ENCODE results near the gene SLC12A5.

SLC12A5 gene

DNA sequence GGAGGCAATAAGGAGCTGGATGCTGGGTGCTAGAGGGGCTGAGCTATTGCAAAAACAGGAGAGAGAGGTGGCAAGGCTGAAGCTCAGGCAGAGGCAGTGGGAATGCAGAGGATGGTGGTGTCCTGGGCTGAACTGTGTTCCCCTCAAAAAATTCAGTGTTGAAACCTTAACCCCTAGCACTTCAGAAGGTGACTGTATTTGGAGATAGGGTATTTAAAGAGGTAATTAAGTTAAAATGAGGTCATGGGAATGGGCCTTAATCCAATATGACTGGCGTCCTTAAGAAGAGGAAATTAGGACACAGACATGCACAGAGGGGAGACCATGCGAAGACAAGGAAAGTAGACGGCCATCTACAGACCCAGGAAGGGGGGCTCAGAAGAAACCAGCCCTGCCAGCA lies 31.8 kb upstream of the SLC12A5 start:
- no CpG with 5 or more reads among the region's 3 CpGs for WGBS (ENCODE audit: extremely low coverage, insufficient coverage, low lambda C conversion rate)
- no peak overlapping the region for H4K8ac ChIP-seq (ENCODE audit: low read depth, low read length)
- H3K79me1 ChIP-seq (ENCODE audit: low read length) = no peaks in the 10 kb centered on the region
- no peaks in the 10 kb centered on the region for H3K36me3 ChIP-seq (ENCODE audit: control insufficient read depth, insufficient read depth, low read length)
- H3K4ac ChIP-seq (ENCODE audit: low read depth, low read length) = no peak overlapping the region
- H2BK15ac ChIP-seq (replicated peaks; ENCODE audit: low read depth) = no peak overlapping the region
- no peak overlapping the region for H3K18ac ChIP-seq (ENCODE audit: low read length)
- H3K23ac ChIP-seq (ENCODE audit: low read length) = no peak overlapping the region
- no peak overlapping the region for H3K4me2 ChIP-seq (ENCODE audit: low read length)
- no peak for DNase-seq
- no peak overlapping the region for H3K27ac ChIP-seq (ENCODE audit: low read depth, low read length)
- H3K56ac ChIP-seq (ENCODE audit: low read length) = peak overlapping the region; percentile 29
- H3K4me1 ChIP-seq (ENCODE audit: control insufficient read depth, low read depth, low read length) = peaks cover 9% of the 10 kb centered on the region
- H4K5ac ChIP-seq (ENCODE audit: low read length) = no peak overlapping the region
- no peak overlapping the region for H2BK120ac ChIP-seq (ENCODE audit: low read depth, low read length)
- no peak overlapping the region for H3K4me3 ChIP-seq (ENCODE audit: low read length)
- no peak overlapping the region for H3K9ac ChIP-seq (ENCODE audit: low read length)
- H2AK5ac ChIP-seq (ENCODE audit: low read length) = no peak overlapping the region
- H3K79me2 ChIP-seq (ENCODE audit: control insufficient read depth, insufficient read depth, low read length) = no peaks in the 10 kb centered on the region
- no peaks in the 10 kb centered on the region for H3K27me3 ChIP-seq (ENCODE audit: insufficient read depth, low read length, poor library complexity)
- H2BK5ac ChIP-seq (ENCODE audit: low read length) = no peak overlapping the region

DNA sequence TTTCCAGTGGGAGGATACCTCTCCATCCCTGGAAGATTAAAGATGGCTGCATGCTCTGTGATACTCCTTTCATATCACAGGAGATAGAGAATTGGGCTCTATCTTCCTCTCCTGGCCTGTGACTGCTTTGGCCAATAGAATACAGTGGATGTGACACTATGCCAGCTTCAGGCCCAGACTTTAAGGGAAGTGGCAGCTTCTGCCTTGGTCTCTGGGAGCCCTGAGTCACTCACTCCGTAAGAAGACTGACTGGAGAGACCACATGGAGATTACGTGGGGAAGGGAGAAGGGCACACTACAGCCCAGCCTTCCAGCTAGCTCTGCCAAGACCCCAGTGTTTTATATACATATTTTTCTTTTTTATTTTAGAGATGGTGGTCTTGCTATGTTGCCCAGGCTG lies 30.7 kb upstream of the SLC12A5 start:
- no peak overlapping the region for H2BK15ac ChIP-seq (replicated peaks; ENCODE audit: low read depth)
- no peak overlapping the region for H2BK5ac ChIP-seq (ENCODE audit: low read length)
- no peaks in the 10 kb centered on the region for H3K27me3 ChIP-seq (ENCODE audit: insufficient read depth, low read length, poor library complexity)
- DNase-seq = no peak
- H3K9ac ChIP-seq (ENCODE audit: low read length) = no peak overlapping the region
- H3K4me1 ChIP-seq (ENCODE audit: control insufficient read depth, low read depth, low read length) = peaks cover 9% of the 10 kb centered on the region
- H3K79me2 ChIP-seq (ENCODE audit: control insufficient read depth, insufficient read depth, low read length) = no peaks in the 10 kb centered on the region
- H4K5ac ChIP-seq (ENCODE audit: low read length) = no peak overlapping the region
- no peak overlapping the region for H3K56ac ChIP-seq (ENCODE audit: low read length)
- no peak overlapping the region for H3K27ac ChIP-seq (ENCODE audit: low read depth, low read length)
- no peak overlapping the region for H2BK120ac ChIP-seq (ENCODE audit: low read depth, low read length)
- no CpG with 5 or more reads among the region's 2 CpGs for WGBS (ENCODE audit: extremely low coverage, insufficient coverage, low lambda C conversion rate)
- H3K18ac ChIP-seq (ENCODE audit: low read length) = no peak overlapping the region
- no peak overlapping the region for H3K4me2 ChIP-seq (ENCODE audit: low read length)
- no peaks in the 10 kb centered on the region for H3K36me3 ChIP-seq (ENCODE audit: control insufficient read depth, insufficient read depth, low read length)
- H4K8ac ChIP-seq (ENCODE audit: low read depth, low read length) = no peak overlapping the region
- H2AK5ac ChIP-seq (ENCODE audit: low read length) = no peak overlapping the region
- H3K23ac ChIP-seq (ENCODE audit: low read length) = no peak overlapping the region
- H3K79me1 ChIP-seq (ENCODE audit: low read length) = no peaks in the 10 kb centered on the region
- H3K4me3 ChIP-seq (ENCODE audit: low read length) = no peak overlapping the region
- no peak overlapping the region for H3K4ac ChIP-seq (ENCODE audit: low read depth, low read length)

DNA sequence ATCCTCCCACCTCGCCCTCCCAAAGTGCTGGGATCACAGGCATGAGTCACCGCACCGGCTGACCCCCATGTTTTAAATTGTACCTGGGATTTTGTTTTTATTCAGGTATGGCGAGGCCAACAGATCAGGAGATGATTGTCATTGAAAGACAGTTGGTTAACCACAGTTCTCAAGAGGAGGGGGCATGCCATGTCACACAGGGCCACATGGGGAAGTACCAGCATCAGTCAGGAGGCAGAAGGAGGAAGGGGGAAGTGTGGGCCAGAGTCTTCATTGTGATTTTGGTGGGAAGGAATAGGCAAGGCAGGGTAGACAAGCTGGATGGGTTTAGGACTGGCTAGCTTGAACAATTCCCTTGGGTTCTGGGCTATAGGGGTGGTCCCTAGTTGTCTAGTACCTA lies 30.3 kb upstream of the SLC12A5 start:
- no peak for DNase-seq
- Histone ChIP-seq H3K23ac (ENCODE audit: low read length) (no peak overlapping the region), H3K79me1 (ENCODE audit: low read length) (no peaks in the 10 kb centered on the region), H3K4ac (ENCODE audit: low read depth, low read length) (no peak overlapping the region), H2BK5ac (ENCODE audit: low read length) (no peak overlapping the region), H4K8ac (ENCODE audit: low read depth, low read length) (no peak overlapping the region), H2AK5ac (ENCODE audit: low read length) (no peak overlapping the region), H3K4me1 (ENCODE audit: control insufficient read depth, low read depth, low read length) (peaks cover 5% of the 10 kb centered on the region), H2BK15ac (replicated peaks; ENCODE audit: low read depth) (no peak overlapping the region), H3K56ac (ENCODE audit: low read length) (peak overlapping the region; percentile 22), H3K9ac (ENCODE audit: low read length) (no peak overlapping the region), H3K4me3 (ENCODE audit: low read length) (no peak overlapping the region), H4K5ac (ENCODE audit: low read length) (no peak overlapping the region), H3K36me3 (ENCODE audit: control insufficient read depth, insufficient read depth, low read length) (no peaks in the 10 kb centered on the region), H3K27ac (ENCODE audit: low read depth, low read length) (no peak overlapping the region), H3K27me3 (ENCODE audit: insufficient read depth, low read length, poor library complexity) (no peaks in the 10 kb centered on the region), H3K18ac (ENCODE audit: low read length) (no peak overlapping the region), H2BK120ac (ENCODE audit: low read depth, low read length) (no peak overlapping the region), H3K4me2 (ENCODE audit: low read length) (no peak overlapping the region), H3K79me2 (ENCODE audit: control insufficient read depth, insufficient read depth, low read length) (no peaks in the 10 kb centered on the region)
- WGBS (ENCODE audit: extremely low coverage, insufficient coverage, low lambda C conversion rate) = no CpG with 5 or more reads among the region's 4 CpGs

DNA sequence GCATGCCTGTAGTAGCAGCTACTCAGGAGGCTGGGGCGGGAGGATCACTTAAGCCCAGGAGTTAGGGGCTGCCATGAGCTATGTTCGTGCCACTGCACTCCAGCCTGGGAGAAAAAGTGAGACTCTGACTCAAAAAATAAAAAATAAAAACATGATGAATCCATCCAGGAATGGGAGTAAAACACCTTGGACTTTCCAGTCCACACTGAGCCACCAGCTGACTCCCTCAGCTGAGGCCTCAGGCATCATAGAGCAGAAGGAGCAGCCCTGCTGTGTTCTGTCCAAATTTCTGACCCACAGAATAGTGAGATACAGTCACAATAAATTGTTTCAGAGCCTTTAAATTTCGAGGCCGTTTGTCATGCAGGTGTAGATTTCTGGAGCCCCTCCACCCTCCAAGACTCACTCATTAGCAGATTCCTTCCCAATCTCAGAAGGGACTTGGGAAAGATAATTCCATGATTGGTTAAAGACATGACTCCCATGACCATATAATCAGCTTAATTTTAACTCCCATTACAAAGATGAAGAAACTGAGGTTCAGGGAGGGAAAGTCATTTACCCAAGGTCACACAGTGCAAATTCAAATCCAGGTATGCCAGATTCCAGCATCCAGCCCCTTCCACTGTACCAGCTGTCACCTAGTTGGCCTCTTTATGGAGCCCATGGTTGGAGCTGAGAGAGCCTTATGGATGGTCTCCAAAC lies 29.3 kb upstream of the SLC12A5 start:
- Histone ChIP-seq H3K27ac (ENCODE audit: low read depth, low read length) (peak overlapping the region; percentile 16), H3K27me3 (ENCODE audit: insufficient read depth, low read length, poor library complexity) (no peaks in the 10 kb centered on the region), H3K79me2 (ENCODE audit: control insufficient read depth, insufficient read depth, low read length) (no peaks in the 10 kb centered on the region), H3K18ac (ENCODE audit: low read length) (peak overlapping the region; percentile 29), H4K5ac (ENCODE audit: low read length) (no peak overlapping the region), H2AK5ac (ENCODE audit: low read length) (no peak overlapping the region), H3K4ac (ENCODE audit: low read depth, low read length) (no peak overlapping the region), H3K23ac (ENCODE audit: low read length) (no peak overlapping the region), H3K4me3 (ENCODE audit: low read length) (no peak overlapping the region), H4K8ac (ENCODE audit: low read depth, low read length) (no peak overlapping the region), H2BK120ac (ENCODE audit: low read depth, low read length) (no peak overlapping the region), H3K9ac (ENCODE audit: low read length) (no peak overlapping the region), H3K36me3 (ENCODE audit: control insufficient read depth, insufficient read depth, low read length) (no peaks in the 10 kb centered on the region), H2BK5ac (ENCODE audit: low read length) (no peak overlapping the region), H3K56ac (ENCODE audit: low read length) (no peak overlapping the region), H3K79me1 (ENCODE audit: low read length) (no peaks in the 10 kb centered on the region), H2BK15ac (replicated peaks; ENCODE audit: low read depth) (no peak overlapping the region), H3K4me1 (ENCODE audit: control insufficient read depth, low read depth, low read length) (peaks cover 10% of the 10 kb centered on the region), H3K4me2 (ENCODE audit: low read length) (no peak overlapping the region)
- no CpG with 5 or more reads among the region's 4 CpGs for WGBS (ENCODE audit: extremely low coverage, insufficient coverage, low lambda C conversion rate)
- no peak for DNase-seq

DNA sequence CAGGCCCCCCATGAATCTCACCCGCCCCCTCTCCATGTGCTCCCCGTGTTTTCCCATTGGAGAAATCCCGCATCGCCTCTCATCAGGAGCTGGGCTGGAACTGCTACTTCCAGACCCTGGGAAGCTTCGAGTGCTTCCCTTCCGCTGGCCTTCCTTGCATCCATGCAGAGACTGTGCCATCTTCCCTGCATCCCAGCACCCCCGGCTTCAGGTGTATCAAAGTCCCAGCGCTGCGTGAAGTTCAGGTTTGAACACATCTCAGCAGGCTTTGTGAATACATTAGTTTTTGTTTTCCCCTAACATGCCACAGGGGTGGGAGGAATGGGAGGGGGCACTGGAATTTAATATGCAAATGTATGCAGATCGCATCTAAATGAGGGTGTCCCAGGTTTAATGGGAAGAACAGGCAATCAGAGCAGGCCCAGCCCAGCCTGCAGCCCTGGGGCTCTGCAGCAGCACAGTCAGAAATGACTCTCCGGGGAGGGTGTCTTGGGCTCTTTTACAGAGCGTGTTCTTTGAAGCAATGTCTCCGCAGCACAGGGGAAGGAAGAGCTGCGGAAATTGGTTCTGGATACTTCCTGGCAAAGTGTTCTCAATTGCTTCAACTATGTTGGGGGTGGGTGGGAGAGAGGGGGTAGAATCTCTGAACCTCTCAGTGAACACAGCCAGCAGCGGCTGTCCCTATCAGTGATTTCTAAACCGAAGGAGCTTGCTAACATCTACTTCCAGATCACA lies 28.6 kb upstream of the SLC12A5 start:
- Histone ChIP-seq H3K79me2 (ENCODE audit: control insufficient read depth, insufficient read depth, low read length) (no peaks in the 10 kb centered on the region), H3K36me3 (ENCODE audit: control insufficient read depth, insufficient read depth, low read length) (no peaks in the 10 kb centered on the region), H3K27ac (ENCODE audit: low read depth, low read length) (peak overlapping the region; percentile 16), H4K8ac (ENCODE audit: low read depth, low read length) (no peak overlapping the region), H3K18ac (ENCODE audit: low read length) (peak overlapping the region; percentile 29), H3K4me3 (ENCODE audit: low read length) (no peak overlapping the region), H3K79me1 (ENCODE audit: low read length) (no peaks in the 10 kb centered on the region), H3K27me3 (ENCODE audit: insufficient read depth, low read length, poor library complexity) (no peaks in the 10 kb centered on the region), H3K4ac (ENCODE audit: low read depth, low read length) (peak overlapping the region; percentile 46), H2BK120ac (ENCODE audit: low read depth, low read length) (no peak overlapping the region), H3K9ac (ENCODE audit: low read length) (peak overlapping the region; percentile 24), H2BK15ac (replicated peaks; ENCODE audit: low read depth) (no peak overlapping the region), H4K5ac (ENCODE audit: low read length) (no peak overlapping the region), H3K56ac (ENCODE audit: low read length) (peak overlapping the region; percentile 9), H3K4me2 (ENCODE audit: low read length) (no peak overlapping the region), H3K23ac (ENCODE audit: low read length) (no peak overlapping the region), H2BK5ac (ENCODE audit: low read length) (no peak overlapping the region), H2AK5ac (ENCODE audit: low read length) (no peak overlapping the region), H3K4me1 (ENCODE audit: control insufficient read depth, low read depth, low read length) (peaks cover 11% of the 10 kb centered on the region)
- DNase-seq = peak; percentile 70
- WGBS (ENCODE audit: extremely low coverage, insufficient coverage, low lambda C conversion rate) = no CpG with 5 or more reads among the region's 16 CpGs

All from mesendoderm (in vitro differentiated cells).